K562 (cell line): ENCODE data around the gene FBLN2.

Experiments
- BCL6 ChIP-seq: fragments of 250-450 bp; sonication (Bioruptor Pico); IDR thresholded peaks from 2 replicates; pipeline ENCODE4 v1.4.0; 2020
- ELF1 ChIP-seq: fragments of 200-800 bp; sonication (Bioruptor generic); IDR thresholded peaks from 2 replicates; pipeline ENCODE4 v1.6.1; 2016; ENCODE audit warnings: missing genetic modification characterization, missing compliant biosample characterization
- EP300 ChIP-seq: IDR thresholded peaks from 2 replicates; pipeline ENCODE4 v1.6.1; 2012; ENCODE audit warnings: low read length, improper control_type of control experiment
- ETV6 ChIP-seq, 3 experiments: fragments of 150-350 bp in 1 of 3; sonication (generic) in 1 of 3; formaldehyde crosslinking in 1 of 3; IDR thresholded peaks; 2 replicates each; pipeline versions ENCODE4 v1.6.1 to v1.8.0; 2014 to 2022; ENCODE audit warnings: borderline replicate concordance in 2 of 3, low read depth in 2 of 3, antibody characterized with exemption in 1 of 3, low read length in 1 of 3, mild to moderate bottlenecking in 1 of 3, missing genetic modification reagents in 1 of 3
- FOXP1 ChIP-seq: sonication (generic); formaldehyde crosslinking; IDR thresholded peaks from 2 replicates; pipeline ENCODE4 v1.8.0; 2022; ENCODE audit warnings: mild to moderate bottlenecking, missing genetic modification reagents
- GATAD2A ChIP-seq: fragments of 450-650 bp; IDR thresholded peaks from 2 replicates; pipeline ENCODE4 v1.6.1; 2017
- HNRNPL ChIP-seq: fragments of 200-400 bp; formaldehyde crosslinking; IDR thresholded peaks from 2 replicates; pipeline ENCODE4 v1.6.1; 2017; ENCODE audit warnings: low read depth, mild to moderate bottlenecking, low read length
- MYC ChIP-seq, 2 experiments: fragments of 250-450 bp in 1 of 2; sonication (Bioruptor Pico) in 1 of 2; IDR thresholded peaks; 2 replicates each; pipeline versions ENCODE4 v1.5.1 to v1.6.1; 2012 to 2021; ENCODE audit warnings: low read depth in 2 of 2, borderline replicate concordance in 1 of 2, improper control_type of control experiment in 1 of 2, low read length in 1 of 2, mild to moderate bottlenecking in 1 of 2, moderate library complexity in 1 of 2
- TEAD4 ChIP-seq, 2 experiments: sonication (generic) in 1 of 2; formaldehyde crosslinking in 1 of 2; IDR thresholded peaks; 2 replicates each; pipeline versions ENCODE4 v1.6.1 to v1.8.0; 2012 to 2022; ENCODE audit warnings: borderline replicate concordance in 1 of 2, inconsistent platforms in 1 of 2, low read length in 1 of 2, mild to moderate bottlenecking in 1 of 2, missing genetic modification reagents in 1 of 2
- ZBTB7A ChIP-seq: IDR thresholded peaks from 2 replicates; pipeline ENCODE4 v1.6.1; 2011; ENCODE audit warnings: low read depth, mild to moderate bottlenecking, low read length, moderate library complexity, borderline replicate concordance; ENCODE audit not compliant: control insufficient read depth
- ZFP30 ChIP-seq: fragments of 250-450 bp; sonication (Bioruptor Pico); IDR thresholded peaks from 2 replicates; pipeline ENCODE4 v1.8.0; 2022; ENCODE audit warnings: moderate library complexity, mild to moderate bottlenecking, inconsistent platforms, borderline replicate concordance
- ZNF830 ChIP-seq: fragments of 250-450 bp; sonication (Bioruptor Pico); IDR thresholded peaks from 2 replicates; pipeline ENCODE4 v1.5.0; 2021; ENCODE audit warnings: mild to moderate bottlenecking
- TF ChIP-seq, protein P1 (sequence below), 3 experiments: IDR thresholded peaks in 2 of 3; conservative IDR thresholded peaks in 1 of 3; 2 replicates each; pipeline ENCODE4 v1.5.1; 2011 to 2012; ENCODE audit warnings: low read length in 3 of 3, mild to moderate bottlenecking in 3 of 3, control low read depth in 2 of 3, improper control_type of control experiment in 1 of 3, inconsistent platforms in 1 of 3, low read depth in 1 of 3, mixed read lengths in 1 of 3, moderate library complexity in 1 of 3; ENCODE audit not compliant: insufficient read depth in 2 of 3
- TF ChIP-seq, protein P2 (sequence below): fragments of 150-350 bp; IDR thresholded peaks from 2 replicates; pipeline ENCODE4 v1.6.1; 2014; ENCODE audit warnings: low read depth, mild to moderate bottlenecking, low read length, borderline replicate concordance

DNA sequence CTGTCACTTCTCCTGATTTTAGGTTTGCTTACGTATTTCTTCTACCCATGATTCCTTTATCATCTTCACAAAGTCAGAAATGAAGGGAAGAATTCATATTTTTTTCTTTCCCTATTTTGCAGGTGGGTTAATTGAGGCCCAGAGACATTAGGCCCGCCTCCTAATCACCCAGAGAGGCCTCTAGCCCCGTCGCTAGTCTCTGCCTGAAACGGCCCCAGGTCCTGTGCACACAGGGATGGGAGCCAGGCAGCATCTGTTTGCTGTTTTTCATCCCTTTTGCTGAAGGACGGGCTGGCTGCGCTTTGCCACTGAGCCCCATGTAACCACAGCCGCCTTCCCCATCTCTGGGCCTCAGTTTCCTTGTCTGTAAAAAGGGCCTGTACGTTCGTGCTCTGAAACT, 135.9 kb downstream of the FBLN2 start:
- TF ChIP-seq MYC (IDR thresholded peaks at IDR 0.05; ENCODE audit: low read depth, low read length): no peak
- TF ChIP-seq MYC (CRISPR knock-in tag; IDR thresholded peaks at IDR 0.05; ENCODE audit: borderline replicate concordance, low read depth): no peak
- TF ChIP-seq ZNF830 (CRISPR knock-in tag): no peak
- no peak for TF ChIP-seq BCL6
- TF ChIP-seq GATAD2A: no peak
- TF ChIP-seq, protein P1, sequence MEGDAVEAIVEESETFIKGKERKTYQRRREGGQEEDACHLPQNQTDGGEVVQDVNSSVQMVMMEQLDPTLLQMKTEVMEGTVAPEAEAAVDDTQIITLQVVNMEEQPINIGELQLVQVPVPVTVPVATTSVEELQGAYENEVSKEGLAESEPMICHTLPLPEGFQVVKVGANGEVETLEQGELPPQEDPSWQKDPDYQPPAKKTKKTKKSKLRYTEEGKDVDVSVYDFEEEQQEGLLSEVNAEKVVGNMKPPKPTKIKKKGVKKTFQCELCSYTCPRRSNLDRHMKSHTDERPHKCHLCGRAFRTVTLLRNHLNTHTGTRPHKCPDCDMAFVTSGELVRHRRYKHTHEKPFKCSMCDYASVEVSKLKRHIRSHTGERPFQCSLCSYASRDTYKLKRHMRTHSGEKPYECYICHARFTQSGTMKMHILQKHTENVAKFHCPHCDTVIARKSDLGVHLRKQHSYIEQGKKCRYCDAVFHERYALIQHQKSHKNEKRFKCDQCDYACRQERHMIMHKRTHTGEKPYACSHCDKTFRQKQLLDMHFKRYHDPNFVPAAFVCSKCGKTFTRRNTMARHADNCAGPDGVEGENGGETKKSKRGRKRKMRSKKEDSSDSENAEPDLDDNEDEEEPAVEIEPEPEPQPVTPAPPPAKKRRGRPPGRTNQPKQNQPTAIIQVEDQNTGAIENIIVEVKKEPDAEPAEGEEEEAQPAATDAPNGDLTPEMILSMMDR (IDR thresholded peaks at IDR 0.05 in 2 of 3, conservative IDR thresholded peaks at IDR 0.05 in 1 of 3; ENCODE audit: insufficient read depth in 2 of 3, low read depth in 1 of 3, low read length in 3 of 3): no peak
- TF ChIP-seq, protein P2, sequence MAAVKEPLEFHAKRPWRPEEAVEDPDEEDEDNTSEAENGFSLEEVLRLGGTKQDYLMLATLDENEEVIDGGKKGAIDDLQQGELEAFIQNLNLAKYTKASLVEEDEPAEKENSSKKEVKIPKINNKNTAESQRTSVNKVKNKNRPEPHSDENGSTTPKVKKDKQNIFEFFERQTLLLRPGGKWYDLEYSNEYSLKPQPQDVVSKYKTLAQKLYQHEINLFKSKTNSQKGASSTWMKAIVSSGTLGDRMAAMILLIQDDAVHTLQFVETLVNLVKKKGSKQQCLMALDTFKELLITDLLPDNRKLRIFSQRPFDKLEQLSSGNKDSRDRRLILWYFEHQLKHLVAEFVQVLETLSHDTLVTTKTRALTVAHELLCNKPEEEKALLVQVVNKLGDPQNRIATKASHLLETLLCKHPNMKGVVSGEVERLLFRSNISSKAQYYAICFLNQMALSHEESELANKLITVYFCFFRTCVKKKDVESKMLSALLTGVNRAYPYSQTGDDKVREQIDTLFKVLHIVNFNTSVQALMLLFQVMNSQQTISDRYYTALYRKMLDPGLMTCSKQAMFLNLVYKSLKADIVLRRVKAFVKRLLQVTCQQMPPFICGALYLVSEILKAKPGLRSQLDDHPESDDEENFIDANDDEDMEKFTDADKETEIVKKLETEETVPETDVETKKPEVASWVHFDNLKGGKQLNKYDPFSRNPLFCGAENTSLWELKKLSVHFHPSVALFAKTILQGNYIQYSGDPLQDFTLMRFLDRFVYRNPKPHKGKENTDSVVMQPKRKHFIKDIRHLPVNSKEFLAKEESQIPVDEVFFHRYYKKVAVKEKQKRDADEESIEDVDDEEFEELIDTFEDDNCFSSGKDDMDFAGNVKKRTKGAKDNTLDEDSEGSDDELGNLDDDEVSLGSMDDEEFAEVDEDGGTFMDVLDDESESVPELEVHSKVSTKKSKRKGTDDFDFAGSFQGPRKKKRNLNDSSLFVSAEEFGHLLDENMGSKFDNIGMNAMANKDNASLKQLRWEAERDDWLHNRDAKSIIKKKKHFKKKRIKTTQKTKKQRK: no peak
- no peak for TF ChIP-seq HNRNPL
- TF ChIP-seq EP300: no peak
- no peak for TF ChIP-seq TEAD4 (IDR thresholded peaks at IDR 0.05; ENCODE audit: low read length)
- TF ChIP-seq TEAD4 (CRISPR knock-in tag; IDR thresholded peaks at IDR 0.05; ENCODE audit: borderline replicate concordance): no peak
- no peak for TF ChIP-seq ELF1 (tag)
- TF ChIP-seq ETV6 (IDR thresholded peaks at IDR 0.05; ENCODE audit: borderline replicate concordance in 1 of 2, low read depth in 2 of 2, low read length in 1 of 2): no peak
- no peak for TF ChIP-seq ETV6 (CRISPR knock-in tag; IDR thresholded peaks at IDR 0.05; ENCODE audit: borderline replicate concordance)
- no peak for TF ChIP-seq ZBTB7A
- TF ChIP-seq ZFP30 (CRISPR knock-in tag): no peak
- no peak for TF ChIP-seq FOXP1
